BJ (cell line): ENCODE measurements around the gene MIA. TPM values are rescaled to one million over a fixed set of nuclear protein-coding genes. Genes with fewer than 3 reads are reported as not detected.

ENCODE experiments used
- CTCF ChIA-PET: fragments of 350-600 bp; formaldehyde crosslinking; extraction: SDS; loops from one replicate; lab custom pipeline; 2021; ENCODE audit warnings: antibody characterized with exemption, inconsistent platforms; lab: Yijun Ruan, JAX
- POLR2A ChIA-PET: fragments of 300-600 bp; sonication (Branson Sonifier 250); formaldehyde crosslinking; extraction: SDS; loops from one replicate; lab custom pipeline; 2021; ENCODE audit warnings: antibody characterized with exemption; lab: Charles Lee
- DNase-seq: peaks from one replicate; pipeline ENCODE4 v3.0.0-alpha.2; 2011; ENCODE audit warnings: low read depth
- H3K27me3 ChIP-seq: 2 replicates; pipeline ENCODE4 v1.6.0; 2011; ENCODE audit warnings: low read length; ENCODE audit not compliant: control insufficient read depth, insufficient read depth
- H3K36me3 ChIP-seq: 2 replicates; pipeline ENCODE4 v1.5.1; 2011; ENCODE audit warnings: low read length; ENCODE audit not compliant: control insufficient read depth, insufficient read depth
- H3K4me3 ChIP-seq: 2 replicates; pipeline ENCODE4 v1.5.1; 2011; ENCODE audit warnings: low read depth, mild to moderate bottlenecking, control low read depth, low read length
- polyA plus RNA-seq: library from polyadenylated mRNA; depleted of rRNA; stranded (reverse); fragments of >200 nt; gene quantifications from 2 replicates; pipeline ENCODE4 v1.2.3, GENCODE V29; 2011
- TF ChIP-seq, protein P1 (sequence below): IDR thresholded peaks from 2 replicates; pipeline ENCODE4 v1.5.1; 2011; ENCODE audit warnings: low read depth, mild to moderate bottlenecking, control low read depth, inconsistent platforms, low read length, moderate library complexity; ENCODE audit not compliant: insufficient read depth

The MIA gene
- polyA plus RNA-seq, 1 experiment: not detected

DNA sequence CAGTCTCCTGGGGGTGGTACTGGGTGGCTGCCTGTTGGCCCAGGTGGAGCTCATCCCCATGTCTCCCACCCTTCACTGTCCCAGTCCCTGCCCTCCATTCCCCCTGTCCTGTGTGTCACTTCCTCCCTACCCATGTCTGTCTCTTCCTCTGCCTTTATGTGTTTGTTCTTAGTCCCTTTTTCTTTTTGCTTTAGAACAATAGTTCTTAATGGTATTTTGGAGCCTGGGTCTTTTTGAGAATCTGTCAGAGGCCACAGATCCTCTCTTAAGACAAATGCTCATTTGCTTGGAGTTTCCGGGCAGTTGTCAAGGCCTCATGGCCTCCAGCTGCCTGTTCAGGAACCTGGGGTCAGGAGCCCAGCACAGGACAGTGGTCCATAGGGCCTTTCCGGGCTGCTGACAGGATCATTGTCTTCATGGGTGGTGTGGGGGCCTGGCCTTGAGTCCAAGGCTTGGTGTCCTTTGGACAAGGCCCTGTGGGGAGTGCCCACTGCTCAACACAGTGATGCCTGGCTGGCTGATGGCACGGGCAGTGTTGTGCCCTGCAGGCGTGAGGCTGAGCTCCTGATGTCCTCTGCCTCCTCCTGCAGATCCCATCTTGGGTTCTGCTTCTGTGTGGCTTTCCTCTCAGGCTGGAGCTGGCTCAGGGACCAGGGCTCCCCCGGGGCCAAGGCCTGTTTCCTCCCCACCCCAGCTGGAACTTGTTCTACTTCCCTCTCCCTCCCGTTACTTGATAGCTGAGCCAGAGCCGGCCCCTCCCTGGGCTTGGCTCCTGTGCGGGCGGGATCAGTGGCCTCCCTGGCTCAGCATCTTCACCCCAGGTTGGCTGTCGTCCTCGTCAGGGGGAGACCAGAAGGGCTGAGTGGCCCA is 27.2 kb downstream of the MIA start:
- DNase-seq: no peak
- peak overlapping the region; percentile 18 for H3K4me3 ChIP-seq
- no peaks in the 10 kb centered on the region for H3K27me3 ChIP-seq
- ChIA-PET POLR2A (interaction anchor here (0.6 kb wide), 1 partner anchor 82 kb away, joined by 4 read pairs; no protein-coding TSS in a partner anchor), CTCF (interaction anchor here (0.9 kb wide), 2 partner anchors 25 to 139 kb away, joined by 3 to 5 read pairs; partner anchors contain the start of gene RAB4B)
- TF ChIP-seq, protein P1, sequence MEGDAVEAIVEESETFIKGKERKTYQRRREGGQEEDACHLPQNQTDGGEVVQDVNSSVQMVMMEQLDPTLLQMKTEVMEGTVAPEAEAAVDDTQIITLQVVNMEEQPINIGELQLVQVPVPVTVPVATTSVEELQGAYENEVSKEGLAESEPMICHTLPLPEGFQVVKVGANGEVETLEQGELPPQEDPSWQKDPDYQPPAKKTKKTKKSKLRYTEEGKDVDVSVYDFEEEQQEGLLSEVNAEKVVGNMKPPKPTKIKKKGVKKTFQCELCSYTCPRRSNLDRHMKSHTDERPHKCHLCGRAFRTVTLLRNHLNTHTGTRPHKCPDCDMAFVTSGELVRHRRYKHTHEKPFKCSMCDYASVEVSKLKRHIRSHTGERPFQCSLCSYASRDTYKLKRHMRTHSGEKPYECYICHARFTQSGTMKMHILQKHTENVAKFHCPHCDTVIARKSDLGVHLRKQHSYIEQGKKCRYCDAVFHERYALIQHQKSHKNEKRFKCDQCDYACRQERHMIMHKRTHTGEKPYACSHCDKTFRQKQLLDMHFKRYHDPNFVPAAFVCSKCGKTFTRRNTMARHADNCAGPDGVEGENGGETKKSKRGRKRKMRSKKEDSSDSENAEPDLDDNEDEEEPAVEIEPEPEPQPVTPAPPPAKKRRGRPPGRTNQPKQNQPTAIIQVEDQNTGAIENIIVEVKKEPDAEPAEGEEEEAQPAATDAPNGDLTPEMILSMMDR: no peak
- H3K36me3 ChIP-seq: peaks cover 27% of the 10 kb centered on the region

DNA sequence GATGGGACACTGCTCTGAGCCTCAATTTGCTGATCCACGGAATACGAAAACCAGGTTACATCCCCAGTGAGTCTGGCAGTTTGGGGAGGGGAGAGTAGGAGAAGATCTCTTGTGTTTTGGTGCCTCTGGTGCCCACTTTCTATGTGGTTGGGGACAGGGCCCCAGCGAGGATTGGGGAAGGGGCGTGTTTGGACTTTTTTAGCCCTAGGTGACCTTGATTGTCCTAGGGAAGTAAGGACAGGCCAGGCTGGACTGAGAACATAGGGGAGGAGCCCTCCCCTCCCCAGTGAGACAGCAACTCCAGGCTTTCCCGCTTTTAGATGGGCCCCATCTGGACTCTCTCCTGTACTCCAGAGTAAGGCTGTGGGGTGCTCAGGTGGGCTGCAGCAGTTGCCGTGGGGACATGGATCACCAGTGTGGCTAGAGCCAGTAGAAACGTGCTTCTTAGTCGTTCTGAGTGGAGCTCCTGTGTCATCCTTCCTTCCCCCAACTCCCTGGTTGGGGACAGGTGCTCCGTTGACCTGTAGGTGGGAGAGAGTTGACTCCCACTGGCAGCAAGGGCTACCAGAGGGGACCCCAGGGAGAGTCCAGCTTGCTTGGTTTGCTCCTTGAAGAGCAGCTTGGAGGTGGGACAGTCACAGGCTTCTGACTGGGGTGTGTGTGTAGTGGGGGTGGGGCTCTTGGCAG is 28.0 kb downstream of the MIA start:
- TF ChIP-seq, protein P1: no peak
- POLR2A ChIA-PET: no interaction called here
- CTCF ChIA-PET: interaction anchor here (0.9 kb wide), 1 partner anchor 140 kb away, joined by 3 read pairs; no protein-coding TSS in a partner anchor
- H3K4me3 ChIP-seq: no peak overlapping the region
- H3K36me3 ChIP-seq: peaks cover 32% of the 10 kb centered on the region
- DNase-seq: no peak
- H3K27me3 ChIP-seq: no peaks in the 10 kb centered on the region

DNA sequence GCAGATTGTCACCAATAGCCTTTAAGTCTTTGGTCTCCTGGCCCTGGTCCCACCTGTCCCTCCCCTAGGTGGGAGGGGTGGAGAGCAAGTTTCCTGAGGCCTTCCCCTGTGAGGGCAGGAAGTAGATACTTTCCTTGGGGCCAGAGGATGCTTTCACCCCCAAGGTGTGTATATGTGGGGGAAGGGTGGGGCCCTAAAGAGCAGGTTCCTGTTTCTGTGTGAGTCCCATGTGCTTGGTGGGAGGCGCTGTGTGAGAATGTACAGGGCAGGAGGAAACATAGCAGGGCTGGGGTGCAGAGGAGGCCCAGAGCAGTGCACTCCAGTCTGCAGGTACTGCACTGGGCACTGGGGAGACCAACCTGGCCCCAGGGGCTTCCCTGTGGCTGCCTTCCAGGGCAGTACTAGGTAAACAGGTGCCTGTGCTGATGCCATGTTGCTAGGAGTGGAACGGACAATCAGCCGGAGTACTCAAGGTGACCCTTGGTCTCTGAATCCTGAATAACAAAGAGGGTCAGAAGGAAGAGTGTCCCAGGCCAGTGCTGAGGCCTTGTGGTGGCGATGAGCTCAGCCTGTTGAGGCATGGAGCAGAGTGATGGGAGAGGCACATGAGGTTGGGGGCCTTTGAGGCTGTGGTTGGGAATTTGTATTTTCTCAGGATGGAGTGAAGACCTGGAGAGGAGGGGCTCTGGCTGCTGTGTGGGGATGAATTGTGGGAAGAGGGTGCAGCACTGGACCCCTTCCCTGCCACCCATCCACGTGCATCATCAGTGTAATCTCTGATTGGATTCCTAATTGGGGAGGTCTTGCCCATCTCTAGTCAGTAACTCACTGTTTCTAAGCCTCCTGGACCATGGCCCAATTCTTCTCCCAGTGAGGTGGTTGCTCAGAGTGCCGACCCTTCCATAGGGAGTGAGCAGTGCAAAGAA is 28.8 kb downstream of the MIA start:
- H3K27me3 ChIP-seq: no peaks in the 10 kb centered on the region
- CTCF ChIA-PET: interaction anchor here (1.8 to 5.1 kb wide), 3 partner anchors 87 to 169 kb away, joined by 5 to 49 read pairs (median 12); partner anchors contain the start of genes COQ8B and ITPKC
- H3K36me3 ChIP-seq: peaks cover 35% of the 10 kb centered on the region
- H3K4me3 ChIP-seq: no peak overlapping the region
- no peak for DNase-seq
- TF ChIP-seq, protein P1: no peak
- POLR2A ChIA-PET: no interaction called here

DNA sequence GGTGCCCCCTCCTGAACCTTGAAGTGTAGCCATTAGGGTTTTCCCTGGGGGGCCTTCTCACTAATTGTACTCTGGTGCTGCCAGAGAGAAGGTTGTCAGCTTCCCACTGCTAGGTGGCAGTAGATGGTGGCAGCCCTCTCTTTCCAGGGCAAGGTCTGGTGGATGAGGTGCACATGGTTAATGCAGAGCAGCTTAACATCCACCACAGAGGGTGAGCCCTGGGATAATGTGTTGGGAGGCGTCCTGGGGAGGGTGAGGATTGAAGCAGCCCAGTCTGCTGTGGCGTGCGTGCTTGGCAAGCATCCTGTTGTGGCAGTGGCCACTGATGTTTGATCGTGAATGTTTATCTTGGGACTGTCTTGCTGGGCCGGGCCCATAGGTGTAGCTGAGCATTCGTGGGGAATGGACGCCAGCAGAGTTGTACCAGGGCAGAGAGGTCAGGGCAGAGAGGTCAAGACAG is 29.5 kb downstream of the MIA start:
- ChIA-PET POLR2A (no interaction called here), CTCF (interaction anchor here (1.8 to 5.1 kb wide), 3 partner anchors 88 to 170 kb away, joined by 5 to 49 read pairs (median 12); partner anchors contain the start of genes COQ8B and ITPKC)
- H3K27me3 ChIP-seq: no peaks in the 10 kb centered on the region

More for the DNA sequence above, 29.5 kb downstream of the MIA start:
- TF ChIP-seq, protein P1: peak; percentile 23; the same call in 1 of the 2 replicates
- Histone ChIP-seq H3K4me3 (no peak overlapping the region), H3K36me3 (peaks cover 39% of the 10 kb centered on the region)
- DNase-seq: no peak
